ENCODE results near the gene ATP1A2. TPM values are rescaled to one million over a fixed set of nuclear protein-coding genes. Genes with fewer than 3 reads are reported as not detected.

ATP1A2 gene
- total and polyA plus RNA-seq, 2 of the 8 experiments (the other 6 are each of a cell fraction or from before 2014, with no cell fraction given): 39.7 to 40.8 TPM

DNA sequence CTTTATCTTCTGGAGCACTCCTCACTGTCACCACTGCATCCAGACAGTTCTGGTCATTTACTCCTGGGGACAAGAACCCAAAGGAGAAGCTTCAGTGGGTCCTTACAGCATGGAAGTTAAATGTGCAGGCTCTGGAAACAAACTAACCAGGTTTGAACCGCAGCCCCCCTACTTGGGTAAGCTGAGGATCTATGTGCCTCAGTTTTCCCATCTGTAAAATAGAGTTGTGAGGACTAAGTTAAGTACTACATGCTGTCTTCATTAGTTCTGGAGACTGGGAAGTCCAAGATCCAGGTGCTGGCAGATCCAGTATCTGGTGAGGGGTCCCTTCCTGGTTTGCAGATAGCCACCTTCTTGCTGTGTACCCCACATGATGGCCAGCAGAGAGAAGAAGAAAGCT, 8.0 kb upstream of the ATP1A2 start (continued):
- TF ChIP-seq CTBP2 (IDR thresholded peaks at IDR 0.05; ENCODE audit: borderline replicate concordance, insufficient read depth, insufficient read length, low read length): no peak
- TF ChIP-seq EGR1 (IDR thresholded peaks at IDR 0.05; ENCODE audit: borderline replicate concordance, low read depth, low read length): no peak
- TF ChIP-seq CTCF (IDR thresholded peaks at IDR 0.05; ENCODE audit: control extremely low read depth in 1 of 3, insufficient read depth in 1 of 3, low read depth in 1 of 3, low read length in 3 of 3): no peak
